Uterus (tissue), 2 donors: ENCODE results near the gene DOCK3.

Experiments used
- POLR2A ChIP-seq, 2 donors: fragments of 450-650 bp; IDR thresholded peaks; one replicate each; pipeline ENCODE4 v1.6.1; 2016; ENCODE audit warnings: antibody characterized with exemption in 2 of 2, mild to moderate bottlenecking in 1 of 2, moderate library complexity in 1 of 2
- TF ChIP-seq, protein P1 (sequence below), 4 experiments: fragments of 200-600 bp in 2 of 4; fragments of 450-650 bp in 2 of 4; sonication (generic) in 2 of 4; IDR thresholded peaks; one replicate each; pipeline ENCODE4 v1.5.1; 2016 to 2019; ENCODE audit warnings: antibody characterized with exemption in 4 of 4, mild to moderate bottlenecking in 2 of 4, moderate library complexity in 1 of 4

- TF ChIP-seq, protein P1, sequence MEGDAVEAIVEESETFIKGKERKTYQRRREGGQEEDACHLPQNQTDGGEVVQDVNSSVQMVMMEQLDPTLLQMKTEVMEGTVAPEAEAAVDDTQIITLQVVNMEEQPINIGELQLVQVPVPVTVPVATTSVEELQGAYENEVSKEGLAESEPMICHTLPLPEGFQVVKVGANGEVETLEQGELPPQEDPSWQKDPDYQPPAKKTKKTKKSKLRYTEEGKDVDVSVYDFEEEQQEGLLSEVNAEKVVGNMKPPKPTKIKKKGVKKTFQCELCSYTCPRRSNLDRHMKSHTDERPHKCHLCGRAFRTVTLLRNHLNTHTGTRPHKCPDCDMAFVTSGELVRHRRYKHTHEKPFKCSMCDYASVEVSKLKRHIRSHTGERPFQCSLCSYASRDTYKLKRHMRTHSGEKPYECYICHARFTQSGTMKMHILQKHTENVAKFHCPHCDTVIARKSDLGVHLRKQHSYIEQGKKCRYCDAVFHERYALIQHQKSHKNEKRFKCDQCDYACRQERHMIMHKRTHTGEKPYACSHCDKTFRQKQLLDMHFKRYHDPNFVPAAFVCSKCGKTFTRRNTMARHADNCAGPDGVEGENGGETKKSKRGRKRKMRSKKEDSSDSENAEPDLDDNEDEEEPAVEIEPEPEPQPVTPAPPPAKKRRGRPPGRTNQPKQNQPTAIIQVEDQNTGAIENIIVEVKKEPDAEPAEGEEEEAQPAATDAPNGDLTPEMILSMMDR (IDR thresholded peaks at IDR 0.05), result no peak
- TF ChIP-seq POLR2A (IDR thresholded peaks at IDR 0.05), result no peak
Observed at GRCh38 chr3:50982540-50983325, 308.0 kb downstream of the DOCK3 start.
